AG04449 (cell line): ENCODE measurements around the gene GNAI2.

Source experiments
- CTCF ChIA-PET: fragments of 350-600 bp; formaldehyde crosslinking; extraction: SDS; loops from one replicate; lab custom pipeline; 2021; ENCODE audit warnings: antibody characterized with exemption; lab: Yijun Ruan, JAX
- POLR2A ChIA-PET: fragments of 400-600, 350-600 bp; formaldehyde crosslinking; extraction: SDS; loops from one replicate; lab custom pipeline; 2020; ENCODE audit warnings: antibody characterized with exemption, inconsistent platforms; lab: Yijun Ruan, JAX
- DNase-seq: peaks from one replicate; pipeline ENCODE4 v3.0.0-alpha.2; 2010; ENCODE audit warnings: low read depth, low spot score
- H3K4me3 ChIP-seq: 2 replicates; pipeline ENCODE4 v1.5.1; 2011; ENCODE audit warnings: low read depth, mild to moderate bottlenecking, control low read depth, low read length
- CTCF ChIP-seq: IDR thresholded peaks from one replicate; pipeline ENCODE4 v1.5.1; 2011; ENCODE audit warnings: mild to moderate bottlenecking, moderate library complexity, low read length, control low read depth, inconsistent platforms; ENCODE audit not compliant: insufficient read depth; ENCODE audit errors: missing control alignments

Gene GNAI2

DNA sequence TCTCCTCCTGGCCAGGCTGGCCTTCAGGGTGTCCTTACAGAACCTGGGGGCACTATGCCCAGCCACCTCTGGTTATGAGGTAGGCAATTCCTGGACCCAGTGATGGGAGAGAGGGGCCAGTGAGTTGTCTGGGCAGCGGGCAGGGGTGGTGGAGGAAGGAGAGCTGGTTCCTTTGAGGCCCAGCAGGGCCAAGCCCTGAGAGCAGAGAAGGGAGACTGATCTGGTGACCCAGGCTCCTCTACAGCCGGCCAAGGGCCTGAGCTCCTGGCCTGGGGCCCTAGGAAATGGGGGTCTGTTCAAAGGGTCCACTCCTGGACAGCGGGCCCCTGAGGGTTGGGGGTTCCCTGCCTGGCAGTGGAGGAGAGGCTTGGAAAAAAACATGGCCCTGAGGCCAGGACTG, 23.0 kb upstream of the GNAI2 start:
- CTCF ChIA-PET = interaction anchor here (0.7 to 33.1 kb wide), 7 partner anchors 10 to 99 kb away, joined by 3 to 1029 read pairs (median 6); partner anchors contain the start of gene GNAT1
- POLR2A ChIA-PET = no interaction called here
- no peak for TF ChIP-seq CTCF

GRCh38 chr3:50213373-50213772, 22.6 kb upstream of the GNAI2 start:
- ChIA-PET CTCF (interaction anchor here (0.7 to 33.1 kb wide), 7 partner anchors 10 to 100 kb away, joined by 3 to 1029 read pairs (median 6); partner anchors contain the start of gene GNAT1), POLR2A (no interaction called here)

More for the DNA sequence above, 23.0 kb upstream of the GNAI2 start:
- DNase-seq = no peak
- no peak overlapping the region for H3K4me3 ChIP-seq

GRCh38 chr3:50214824-50215223, 21.2 kb upstream of the GNAI2 start:
- CTCF ChIA-PET = interaction anchor here (0.8 to 47.4 kb wide), 5 partner anchors 6 to 94 kb away, joined by 3 to 1609 read pairs (median 365); partner anchors contain the start of genes GNAT1, LSMEM2, SEMA3B and SLC38A3
- DNase-seq = no peak
- H3K4me3 ChIP-seq = no peak overlapping the region
- POLR2A ChIA-PET = no interaction called here
- TF ChIP-seq CTCF = no peak

More at GRCh38 chr3:50213373-50213772, 22.6 kb upstream of the GNAI2 start:
- TF ChIP-seq CTCF = no peak
- no peak for DNase-seq
- no peak overlapping the region for H3K4me3 ChIP-seq

GRCh38 chr3:50215529-50215928, 20.5 kb upstream of the GNAI2 start:
- DNase-seq = no peak
- ChIA-PET CTCF (interaction anchor here (0.8 to 47.4 kb wide), 6 partner anchors 7 to 95 kb away, joined by 3 to 1609 read pairs (median 365); partner anchors contain the start of genes GNAT1, LSMEM2, SEMA3B and SLC38A3), POLR2A (no interaction called here)
- no peak for TF ChIP-seq CTCF
- H3K4me3 ChIP-seq = no peak overlapping the region

GRCh38 chr3:50217681-50218080, 18.3 kb upstream of the GNAI2 start:
- no peak overlapping the region for H3K4me3 ChIP-seq
- CTCF ChIA-PET = interaction anchor here (1.3 to 47.4 kb wide), 7 partner anchors 6 to 100 kb away, joined by 4 to 1609 read pairs (median 365); partner anchors contain the start of genes GNAT1, LSMEM2, SEMA3B and SLC38A3
- no peak for DNase-seq
- POLR2A ChIA-PET = no interaction called here
- no peak for TF ChIP-seq CTCF

DNA sequence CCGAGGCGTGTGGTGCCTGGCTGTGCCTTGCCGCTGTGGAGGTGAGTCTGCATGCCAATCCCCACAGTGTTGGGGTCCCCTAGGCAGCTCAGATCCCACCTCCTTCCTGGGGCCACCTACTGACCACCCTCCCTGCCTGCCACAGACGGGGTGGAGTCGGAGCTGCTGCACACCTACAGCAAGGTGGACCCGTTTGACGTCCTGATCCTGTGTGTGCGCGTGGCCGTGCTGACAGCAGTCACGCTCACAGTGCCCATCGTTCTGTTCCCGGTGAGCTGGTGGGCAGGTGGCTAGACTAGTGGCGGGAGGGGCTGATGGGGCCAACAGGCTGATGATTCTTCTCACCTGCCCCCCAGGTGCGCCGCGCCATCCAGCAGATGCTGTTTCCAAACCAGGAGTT, 17.6 kb upstream of the GNAI2 start:
- no peak for TF ChIP-seq CTCF
- H3K4me3 ChIP-seq = no peak overlapping the region
- POLR2A ChIA-PET = no interaction called here
- CTCF ChIA-PET = interaction anchor here (1.3 to 47.4 kb wide), 7 partner anchors 5 to 101 kb away, joined by 4 to 1609 read pairs (median 365); partner anchors contain the start of genes GNAT1, LSMEM2, SEMA3B and SLC38A3
- DNase-seq = no peak
